ENCODE data around the gene TECR.

DNA sequence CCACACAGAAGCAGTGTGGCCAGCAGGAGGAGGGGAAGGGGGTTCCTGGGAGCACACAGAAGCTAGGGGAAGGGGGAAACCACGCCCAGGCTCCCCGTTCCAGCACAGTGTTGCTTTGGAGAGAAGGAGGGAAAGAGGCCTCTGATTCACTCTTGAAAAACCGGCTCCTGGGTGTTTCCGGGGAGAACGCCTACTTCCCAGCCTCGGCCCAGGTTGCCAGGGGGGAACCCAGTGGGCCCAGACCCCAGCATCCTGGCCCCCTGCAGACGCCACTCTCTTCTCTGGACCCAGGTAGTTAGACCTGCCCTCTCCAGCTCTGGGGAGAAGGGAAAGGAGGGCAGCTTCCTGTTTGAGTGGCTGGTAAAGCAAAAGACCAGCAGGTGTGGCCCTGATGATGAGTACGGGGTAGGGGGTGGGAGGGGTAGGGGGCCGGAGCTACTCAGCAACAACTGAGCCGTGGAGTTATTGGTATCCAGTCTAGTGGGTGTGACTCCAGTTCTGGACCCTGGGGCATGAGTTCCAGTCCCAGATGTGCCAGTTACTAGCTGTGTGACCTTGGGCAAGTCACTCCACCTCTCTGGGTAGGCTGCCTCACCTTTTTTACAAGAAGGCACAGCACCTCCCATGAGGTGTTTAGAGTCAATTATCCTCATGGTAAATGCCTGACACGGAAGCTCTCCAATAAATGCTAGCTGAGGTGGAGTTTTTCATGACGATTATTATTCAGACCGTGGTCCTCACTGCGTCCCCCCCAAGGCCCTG lies 34.3 kb upstream of the TECR start:
- TF ChIP-seq POLR2A (IDR thresholded peaks at IDR 0.05; ENCODE audit: low read length) (no peak), GATA1 (IDR thresholded peaks at IDR 0.05; ENCODE audit: low read depth, low read length) (no peak)

Data from erythroblast (primary cell).